SK-N-SH (cell line): ENCODE results near the gene BHLHA9. TPM values are rescaled to one million over a fixed set of nuclear protein-coding genes. Genes with fewer than 3 reads are reported as not detected.

Experiments
- CTCF ChIA-PET: fragments of 300-600, 350-600 bp; formaldehyde crosslinking; extraction: SDS; loops from one replicate; lab custom pipeline; 2021; lab: Yijun Ruan, JAX
- POLR2A ChIA-PET: fragments of 350-600 bp; sonication (Branson Sonifier 250); formaldehyde crosslinking; extraction: SDS; loops from one replicate; lab custom pipeline; 2020; ENCODE audit warnings: antibody characterized with exemption, inconsistent platforms; lab: Yijun Ruan, JAX
- DNase-seq: peaks from one replicate; pipeline ENCODE4 v3.0.0; 2012
- H2AFZ ChIP-seq: fragments of 200-600 bp; sonication (generic); 2 replicates; pipeline ENCODE4 v1.8.1; 2016; ENCODE audit warnings: antibody characterized with exemption, mild to moderate bottlenecking, low read depth
- H3F3A ChIP-seq: fragments of 200-600 bp; sonication (generic); replicated peaks from 2 replicates; pipeline ENCODE3; 2016; ENCODE audit warnings: antibody characterized with exemption, mild to moderate bottlenecking; ENCODE audit not compliant: insufficient read depth
- H3K27ac ChIP-seq, 2 experiments: fragments of 200-500 bp in 1 of 2; fragments of 200-600 bp in 1 of 2; sonication (Bioruptor generic) in 1 of 2; sonication (generic), shearing (Covaris generic) in 1 of 2; 2 replicates each; pipeline versions ENCODE4 v1.5.1 to v1.6.1; 2014 to 2016; ENCODE audit warnings: low read depth in 2 of 2, inconsistent platforms in 1 of 2, low read length in 1 of 2, mild to moderate bottlenecking in 1 of 2, mixed read lengths in 1 of 2
- H3K27me3 ChIP-seq: fragments of 200-600 bp; sonication (generic), shearing (Covaris generic); 2 replicates; pipeline ENCODE4 v1.6.1; 2016; ENCODE audit warnings: mixed run types; ENCODE audit not compliant: insufficient read depth
- H3K36me3 ChIP-seq, 2 experiments: fragments of 200-500 bp in 1 of 2; fragments of 200-600 bp in 1 of 2; sonication (Bioruptor generic) in 1 of 2; sonication (generic) in 1 of 2; replicated peaks in 1 of 2; 2 replicates each; pipeline versions ENCODE3 to v1.5.1; 2014 to 2016; ENCODE audit warnings: low read length in 1 of 2, mild to moderate bottlenecking in 1 of 2; ENCODE audit not compliant: insufficient read depth in 2 of 2, control insufficient read depth in 1 of 2
- H3K4me1 ChIP-seq, 2 experiments: fragments of 200-500 bp in 1 of 2; fragments of 200-600 bp in 1 of 2; sonication (Bioruptor generic) in 1 of 2; sonication (generic), shearing (Covaris generic) in 1 of 2; 2 replicates each; pipeline versions ENCODE4 v1.5.1 to v1.6.1; 2014 to 2016; ENCODE audit warnings: low read depth in 1 of 2, low read length in 1 of 2, mixed run types in 1 of 2; ENCODE audit not compliant: insufficient read depth in 2 of 2, control insufficient read depth in 1 of 2
- H3K4me2 ChIP-seq: fragments of 200-600 bp; sonication (generic), shearing (Covaris generic); 2 replicates; pipeline ENCODE4 v1.6.1; 2017; ENCODE audit warnings: mixed run types
- H3K4me3 ChIP-seq, 2 experiments: fragments of 200-500 bp in 1 of 2; fragments of 200-600 bp in 1 of 2; sonication (Bioruptor generic) in 1 of 2; sonication (generic), shearing (Covaris generic) in 1 of 2; 2 replicates each; pipeline versions ENCODE4 v1.5.1 to v1.8.1; 2014 to 2016; ENCODE audit warnings: low read depth in 2 of 2, inconsistent platforms in 1 of 2, low read length in 1 of 2, mild to moderate bottlenecking in 1 of 2, mixed read lengths in 1 of 2, moderate library complexity in 1 of 2
- H3K79me2 ChIP-seq: fragments of 200-600 bp; sonication (generic); 2 replicates; pipeline ENCODE4 v1.8.1; 2017; ENCODE audit warnings: mild to moderate bottlenecking; ENCODE audit not compliant: insufficient read depth
- H3K9ac ChIP-seq: fragments of 200-600 bp; sonication (generic); 2 replicates; pipeline ENCODE4 v1.6.1; 2017; ENCODE audit warnings: mixed run types
- H3K9me2 ChIP-seq: fragments of 200-600 bp; sonication (generic); 2 replicates; pipeline ENCODE4 v1.6.1; 2017; ENCODE audit warnings: mixed run types
- H3K9me3 ChIP-seq: fragments of 200-600 bp; sonication (generic); 2 replicates; pipeline ENCODE4 v1.6.1; 2017; ENCODE audit warnings: mixed run types, mild to moderate bottlenecking, moderate library complexity
- H4K20me1 ChIP-seq: fragments of 200-600 bp; sonication (generic); 2 replicates; pipeline ENCODE4 v1.6.1; 2017; ENCODE audit warnings: mild to moderate bottlenecking, mixed run types; ENCODE audit not compliant: insufficient read depth
- EP300 ChIP-seq, 2 experiments: IDR thresholded peaks; 2 replicates each; pipeline versions ENCODE4 v1.4.0 to v1.6.1; 2012; ENCODE audit warnings: borderline replicate concordance in 1 of 2, low read depth in 1 of 2, low read length in 1 of 2
- EZH2phosphoT487 ChIP-seq: fragments of 200-600 bp; sonication (generic); IDR thresholded peaks from 2 replicates; pipeline ENCODE4 v1.6.1; 2017; ENCODE audit warnings: low read depth, mixed run types, mild to moderate bottlenecking, antibody characterized with exemption, moderate library complexity, borderline replicate concordance
- FOSL2 ChIP-seq: IDR thresholded peaks from 2 replicates; pipeline ENCODE4 v1.4.0; 2012; ENCODE audit warnings: low read depth, mild to moderate bottlenecking, moderate library complexity, borderline replicate concordance
- IRF3 ChIP-seq: fragments of 150-350 bp; IDR thresholded peaks from 2 replicates; pipeline ENCODE4 v1.6.1; 2016; ENCODE audit warnings: mild to moderate bottlenecking, low read depth, low read length
- JUND ChIP-seq: IDR thresholded peaks from 2 replicates; pipeline ENCODE4 v1.4.0; 2012
- MEF2A ChIP-seq: IDR thresholded peaks from 2 replicates; pipeline ENCODE4 v1.4.0; 2012; ENCODE audit warnings: low read depth, borderline replicate concordance
- MXI1 ChIP-seq: IDR thresholded peaks from 2 replicates; pipeline ENCODE4 v1.6.1; 2012; ENCODE audit warnings: mild to moderate bottlenecking, low read depth, low read length, improper control_type of control experiment
- NFIC ChIP-seq: IDR thresholded peaks from 2 replicates; pipeline ENCODE4 v1.4.0; 2012; ENCODE audit warnings: borderline replicate concordance
- NRF1 ChIP-seq: IDR thresholded peaks from 2 replicates; pipeline ENCODE4 v1.6.1; 2012; ENCODE audit warnings: low read depth, mild to moderate bottlenecking, low read length
- POLR2AphosphoS5 ChIP-seq: IDR thresholded peaks from 2 replicates; pipeline ENCODE4 v1.6.1; 2012; ENCODE audit warnings: low read depth, low read length
- RCOR1 ChIP-seq: fragments of 150-350 bp; IDR thresholded peaks from 2 replicates; pipeline ENCODE4 v1.6.1; 2017; ENCODE audit warnings: antibody characterized with exemption, low read length
- RFX5 ChIP-seq: IDR thresholded peaks from 2 replicates; pipeline ENCODE4 v1.6.1; 2012; ENCODE audit warnings: mild to moderate bottlenecking, improper control_type of control experiment, low read length
- SMC3 ChIP-seq: IDR thresholded peaks from 2 replicates; pipeline ENCODE4 v1.6.1; 2012; ENCODE audit warnings: low read depth, low read length, improper control_type of control experiment
- TAF1 ChIP-seq: IDR thresholded peaks from 2 replicates; pipeline ENCODE4 v1.6.1; 2012; ENCODE audit warnings: low read depth, mild to moderate bottlenecking, low read length, moderate library complexity, borderline replicate concordance
- TCF12 ChIP-seq: IDR thresholded peaks from 2 replicates; pipeline ENCODE4 v1.4.0; 2012
- TEAD4 ChIP-seq: IDR thresholded peaks from 2 replicates; pipeline ENCODE4 v1.4.0; 2012; ENCODE audit warnings: mild to moderate bottlenecking, borderline replicate concordance; ENCODE audit not compliant: insufficient read depth
- ZBTB33 ChIP-seq: IDR thresholded peaks from 2 replicates; pipeline ENCODE4 v1.4.0; 2012; ENCODE audit warnings: low read depth, borderline replicate concordance
- WGBS: methylation state at CpG from one replicate; pipeline ENCODE4 v1.1.6; 2017; ENCODE audit warnings: low lambda C conversion rate; 5-methylcytosine and 5-hydroxymethylcytosine counted together
- polyA plus RNA-seq, 3 experiments: library from polyadenylated mRNA; depleted of rRNA; stranded (reverse); fragments of >200 nt; gene quantifications; 2 replicates each; pipeline ENCODE4 v1.2.3, GENCODE V29; 2012
- TF ChIP-seq, protein P1 (sequence below): IDR thresholded peaks from 2 replicates; pipeline ENCODE4 v1.4.0; 2012; ENCODE audit warnings: low read depth, borderline replicate concordance

The BHLHA9 gene
- polyA plus RNA-seq, 1 of the 3 experiments (the other 2 are of a cell fraction), result not detected

DNA sequence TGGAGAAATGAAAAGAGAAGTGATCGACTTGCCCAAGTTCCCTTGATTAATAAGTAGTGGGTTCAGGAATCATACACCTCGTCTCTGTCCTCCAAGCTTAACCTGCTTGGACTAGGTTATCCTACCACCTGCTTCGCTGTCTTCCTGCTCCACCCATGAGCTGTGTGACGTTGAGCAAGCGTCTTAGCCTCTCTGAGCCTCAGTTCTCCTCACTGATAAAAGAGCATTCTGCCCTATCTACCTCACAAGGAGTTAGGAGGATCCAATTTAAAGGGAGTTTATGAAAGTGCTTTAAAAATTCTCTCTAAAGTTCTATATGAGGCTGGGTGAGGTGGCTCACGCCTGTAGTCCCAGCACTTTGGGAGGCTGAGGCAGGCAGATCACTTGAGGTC, 9.5 kb upstream of the BHLHA9 start:
- H3K36me3 ChIP-seq, result no peaks in the 10 kb centered on the region
- no peaks in the 10 kb centered on the region for H3K27me3 ChIP-seq
- no peak overlapping the region for H2AFZ ChIP-seq
- H3F3A ChIP-seq, result peaks cover 5% of the 10 kb centered on the region
- POLR2A ChIA-PET, result no interaction called here
- no peak overlapping the region for H3K27ac ChIP-seq
- H4K20me1 ChIP-seq, result no peaks in the 10 kb centered on the region
- H3K79me2 ChIP-seq, result no peaks in the 10 kb centered on the region
- H3K4me2 ChIP-seq, result no peak overlapping the region
- H3K9me2 ChIP-seq, result no peaks in the 10 kb centered on the region
- 88% methylated on average over 6 of the region's 6 CpGs for WGBS
- DNase-seq, result no peak
- no peak for TF ChIP-seq IRF3
- TF ChIP-seq FOSL2, result no peak
- no peak for TF ChIP-seq TAF1
- no peak for TF ChIP-seq NFIC
- no peak for TF ChIP-seq EZH2phosphoT487
- TF ChIP-seq EP300 (IDR thresholded peaks at IDR 0.05; ENCODE audit: borderline replicate concordance in 1 of 2, low read depth in 1 of 2, low read length in 1 of 2), result no peak
- TF ChIP-seq TCF12, result no peak
- TF ChIP-seq, protein P1, sequence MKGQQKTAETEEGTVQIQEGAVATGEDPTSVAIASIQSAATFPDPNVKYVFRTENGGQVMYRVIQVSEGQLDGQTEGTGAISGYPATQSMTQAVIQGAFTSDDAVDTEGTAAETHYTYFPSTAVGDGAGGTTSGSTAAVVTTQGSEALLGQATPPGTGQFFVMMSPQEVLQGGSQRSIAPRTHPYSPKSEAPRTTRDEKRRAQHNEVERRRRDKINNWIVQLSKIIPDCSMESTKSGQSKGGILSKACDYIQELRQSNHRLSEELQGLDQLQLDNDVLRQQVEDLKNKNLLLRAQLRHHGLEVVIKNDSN, result no peak
- no peak for TF ChIP-seq ZBTB33
- no peak for TF ChIP-seq POLR2AphosphoS5
- TF ChIP-seq RCOR1, result no peak
- TF ChIP-seq SMC3, result no peak
- TF ChIP-seq RFX5, result no peak
- no peak for TF ChIP-seq JUND
- TF ChIP-seq MXI1, result no peak
- TF ChIP-seq TEAD4, result no peak
- TF ChIP-seq MEF2A, result no peak
- TF ChIP-seq NRF1, result no peak
- H3K4me1 ChIP-seq, result no peaks in the 10 kb centered on the region; a peak in 1 of 4 replicates
- CTCF ChIA-PET, result interaction anchor here (1.3 to 3.4 kb wide), 3 partner anchors 9 to 72 kb away, joined by 3 to 32 read pairs (median 32); partner anchors contain the start of gene BHLHA9
- H3K9me3 ChIP-seq, result no peaks in the 10 kb centered on the region
- no peak overlapping the region for H3K9ac ChIP-seq
- no peak overlapping the region for H3K4me3 ChIP-seq
